GM19351 (cell line): Measurements from ENCODE around the gene C6orf132.
"Not testable (repeated sequence)": the region's sequence is repeated elsewhere in the genome, so short reads cannot be mapped to it uniquely, and the experiment has no call there.

ENCODE experiments used
- ATAC-seq: cut with Tn5 transposase; IDR thresholded peaks from one replicate; pipeline ENCODE4 v1.9.1; 2021; ENCODE audit warnings: mild to moderate bottlenecking, moderate library complexity; ENCODE audit not compliant: unreplicated experiment

Gene C6orf132

DNA sequence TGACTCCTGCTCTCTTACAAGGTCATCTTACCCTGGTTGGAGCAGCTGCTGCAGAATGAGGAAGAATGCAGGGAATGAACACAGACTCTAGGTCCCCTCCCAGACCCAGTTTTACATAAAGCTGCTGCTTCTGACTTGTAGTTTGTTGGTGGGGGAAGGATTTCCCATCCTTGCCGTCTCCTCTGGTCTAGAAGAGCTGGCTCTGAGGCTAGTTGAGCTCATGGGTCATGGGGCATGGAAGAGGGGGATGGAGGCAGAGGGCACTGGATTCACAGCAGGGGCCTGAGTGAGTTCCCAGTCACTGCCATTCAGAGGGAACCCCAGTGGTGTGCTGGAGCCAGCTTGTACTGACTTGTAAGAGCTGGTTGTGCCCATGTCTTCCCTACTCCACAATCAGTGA is 21.6 kb upstream of the C6orf132 start:
- ATAC-seq, result no peak

GRCh38 chr6:42162812-42163211 is 20.4 kb upstream of the C6orf132 start:
- no peak for ATAC-seq

GRCh38 chr6:42162384-42162783 is 20.0 kb upstream of the C6orf132 start:
- ATAC-seq, result no peak

DNA sequence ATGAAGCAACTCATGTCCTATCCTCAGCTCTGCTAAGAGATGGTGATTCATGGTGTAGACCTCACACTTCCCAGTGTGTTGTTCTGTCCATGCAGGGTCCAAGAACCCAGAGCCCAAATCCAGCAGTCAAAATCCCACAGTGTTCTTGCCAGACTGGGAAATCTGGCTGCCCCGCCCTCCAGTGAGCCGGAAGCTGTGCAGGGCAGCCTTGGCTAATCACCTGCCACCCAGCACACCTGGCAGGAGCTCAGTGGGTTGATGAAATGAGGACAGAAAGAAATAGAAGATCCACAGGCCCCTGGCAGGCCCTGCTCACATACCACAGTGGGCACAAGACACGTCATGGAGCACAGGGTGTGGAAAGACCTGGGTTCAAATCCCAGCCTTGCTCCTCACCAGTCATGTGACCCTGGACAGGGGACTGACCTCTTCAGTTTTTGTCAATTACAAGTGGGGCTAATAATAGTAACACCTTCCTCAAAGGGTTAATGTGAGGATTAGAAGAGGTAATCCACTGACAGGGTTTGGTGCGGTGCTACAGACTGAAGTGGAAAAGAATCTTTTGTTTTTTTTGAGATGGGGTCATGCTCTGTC is 17.1 kb upstream of the C6orf132 start:
- ATAC-seq, result no peak

DNA sequence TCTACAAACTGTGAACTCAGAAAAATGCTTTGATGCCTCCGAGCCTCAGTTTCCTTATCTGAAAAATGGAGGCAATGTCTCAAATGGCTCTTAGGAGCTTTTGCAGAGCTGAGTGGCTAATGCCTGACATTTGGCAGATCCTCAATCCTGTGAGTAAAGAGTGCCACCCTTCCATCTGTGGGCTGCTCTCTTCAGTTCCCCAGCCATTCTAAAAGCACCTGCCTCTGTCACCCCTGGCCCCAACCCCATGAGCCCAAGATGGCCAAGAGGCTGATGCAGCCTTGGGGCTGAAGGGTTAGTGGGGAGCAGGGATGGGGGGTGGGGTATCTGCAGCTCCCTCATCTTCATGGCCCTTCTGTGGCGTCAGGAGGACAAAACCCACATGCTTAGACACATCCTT is 16.2 kb upstream of the C6orf132 start:
- ATAC-seq, result no peak

DNA sequence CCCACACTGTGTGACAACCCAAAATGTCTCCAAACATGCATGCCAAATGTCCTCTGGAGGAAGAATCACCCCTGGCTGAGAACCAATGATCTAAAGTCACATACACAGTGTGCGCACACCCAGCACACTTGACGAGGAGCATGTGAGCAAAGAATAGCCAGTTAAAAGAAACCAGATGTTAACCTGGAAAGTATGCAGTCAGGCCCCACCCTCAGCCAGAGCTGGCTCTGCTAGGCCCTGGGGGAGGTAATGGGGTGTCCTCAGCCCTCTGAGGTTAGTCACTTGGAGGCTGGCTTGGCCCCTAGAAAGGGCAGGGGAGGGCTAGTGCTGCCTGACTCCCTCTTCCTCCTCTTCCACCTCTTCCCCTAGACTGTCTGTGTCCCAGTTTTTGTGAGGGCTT is 15.6 kb upstream of the C6orf132 start:
- no peak for ATAC-seq

GRCh38 chr6:42156638-42157037 is 14.2 kb upstream of the C6orf132 start:
- no peak for ATAC-seq

DNA sequence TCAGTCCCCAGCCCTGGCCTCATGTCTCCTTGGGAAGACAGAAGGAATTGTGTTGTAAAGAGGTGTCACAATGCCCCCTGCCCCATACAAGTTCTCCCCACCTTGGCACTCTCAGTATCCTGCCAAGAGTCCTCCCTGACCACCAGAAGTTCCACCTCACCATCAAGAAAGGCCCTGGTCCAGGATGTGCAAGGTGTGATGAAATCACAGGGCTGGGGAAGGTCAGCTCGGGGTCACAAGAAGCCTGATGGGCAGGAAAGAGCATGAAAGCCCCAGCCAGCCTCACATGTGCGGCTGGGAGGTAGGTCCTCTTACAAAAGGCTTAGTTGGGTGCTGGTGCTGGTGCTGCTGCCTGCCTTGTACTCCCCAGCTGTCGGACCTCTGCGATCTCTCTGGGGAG is 12.9 kb upstream of the C6orf132 start:
- no peak for ATAC-seq

DNA sequence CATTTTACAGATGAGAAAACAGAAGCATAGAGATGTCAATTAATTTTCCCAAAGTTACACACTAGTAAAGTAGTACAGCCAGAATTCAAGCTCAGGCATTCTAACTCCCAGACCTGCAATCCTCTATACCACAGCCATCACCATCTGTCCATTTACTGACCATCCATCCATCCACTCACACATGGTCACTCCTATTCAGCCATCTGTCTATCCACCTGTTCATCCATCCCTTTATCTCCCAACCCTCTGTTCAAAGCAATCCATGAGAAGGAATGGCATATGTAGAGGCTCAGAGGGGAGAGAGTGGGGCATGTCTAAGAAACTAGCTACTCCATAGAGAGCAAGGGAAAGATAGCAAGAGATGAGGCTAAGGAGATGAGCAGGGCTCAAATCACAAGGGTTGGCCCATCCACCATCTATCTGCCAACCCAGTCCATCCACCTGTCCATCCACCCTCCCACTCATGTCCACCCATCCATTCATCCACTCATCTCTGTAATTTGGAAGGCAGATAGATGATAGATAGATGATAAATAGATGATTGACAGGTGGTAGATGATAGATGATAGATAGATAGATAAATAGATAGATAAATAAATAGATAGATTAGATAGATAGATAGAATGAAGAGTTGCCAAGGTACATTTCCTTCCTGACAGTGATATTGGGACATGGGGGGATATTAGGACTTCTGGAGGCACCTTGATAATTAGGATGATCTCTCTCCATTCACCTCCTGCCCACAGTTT is 12.2 kb upstream of the C6orf132 start:
- no peak for ATAC-seq

DNA sequence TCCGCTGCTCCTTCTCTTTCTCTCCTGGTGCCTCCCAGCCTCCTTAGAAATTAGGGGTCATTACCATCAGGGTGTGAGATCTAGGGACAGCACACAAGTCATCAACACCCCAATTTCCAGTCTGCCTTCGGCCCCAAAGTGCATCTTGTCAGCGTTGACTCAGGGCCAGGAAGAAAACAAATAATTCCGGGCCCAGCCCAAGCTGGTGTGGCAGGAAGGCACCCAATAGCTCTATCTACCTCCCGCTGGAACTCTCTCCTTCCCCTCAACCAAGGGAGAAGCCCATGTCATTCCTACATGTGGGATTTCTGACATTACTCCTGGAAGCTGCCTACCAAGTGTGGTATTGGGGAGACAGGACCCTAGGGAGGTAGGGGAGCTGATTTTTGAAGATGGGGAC is 11.5 kb upstream of the C6orf132 start:
- no peak for ATAC-seq

- ATAC-seq, result not testable (repeated sequence)
Observed at GRCh38 chr6:42152528-42153213, 10.3 kb upstream of the C6orf132 start.

- no peak for ATAC-seq
Observed at GRCh38 chr6:42152024-42152423, 9.6 kb upstream of the C6orf132 start.

DNA sequence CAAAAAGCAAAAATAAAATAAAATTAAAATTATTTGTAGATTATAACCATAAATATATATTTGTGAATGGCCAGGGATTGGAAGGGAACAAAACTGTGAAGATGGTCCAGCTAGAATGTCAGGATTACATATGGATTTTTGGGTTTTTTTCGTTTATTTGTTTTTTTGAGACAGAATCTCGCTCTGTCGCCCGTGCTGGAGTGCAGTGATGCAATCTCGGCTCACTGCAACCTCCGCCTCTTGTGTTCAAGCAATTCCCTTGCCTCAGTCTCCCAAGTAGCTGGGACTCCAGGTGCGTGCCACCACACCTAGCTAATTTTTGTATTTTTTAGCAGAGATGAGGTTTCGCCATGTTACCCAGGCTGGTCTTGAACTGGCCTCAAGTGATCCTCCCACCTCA is 7.8 kb upstream of the C6orf132 start:
- no peak for ATAC-seq

DNA sequence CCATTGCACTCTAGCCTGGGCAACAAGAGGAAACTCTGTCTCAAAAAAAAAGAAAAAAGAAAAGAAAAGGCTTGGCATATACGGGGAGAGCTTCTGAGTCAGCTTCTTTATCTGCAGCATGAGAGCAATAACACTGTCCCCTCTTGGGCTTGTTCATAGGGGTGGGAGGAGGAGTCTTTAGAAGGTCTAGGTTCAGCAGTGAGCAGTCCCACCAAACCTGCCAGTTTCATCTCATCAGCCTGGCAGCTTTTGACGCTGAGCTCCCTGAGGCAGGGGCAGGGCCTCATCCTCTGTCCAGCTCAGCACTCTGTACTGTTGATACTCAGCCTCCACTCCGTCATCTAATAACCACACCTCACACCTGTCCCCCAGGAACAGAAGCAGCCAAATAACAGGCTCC is 5.6 kb upstream of the C6orf132 start:
- no peak for ATAC-seq

DNA sequence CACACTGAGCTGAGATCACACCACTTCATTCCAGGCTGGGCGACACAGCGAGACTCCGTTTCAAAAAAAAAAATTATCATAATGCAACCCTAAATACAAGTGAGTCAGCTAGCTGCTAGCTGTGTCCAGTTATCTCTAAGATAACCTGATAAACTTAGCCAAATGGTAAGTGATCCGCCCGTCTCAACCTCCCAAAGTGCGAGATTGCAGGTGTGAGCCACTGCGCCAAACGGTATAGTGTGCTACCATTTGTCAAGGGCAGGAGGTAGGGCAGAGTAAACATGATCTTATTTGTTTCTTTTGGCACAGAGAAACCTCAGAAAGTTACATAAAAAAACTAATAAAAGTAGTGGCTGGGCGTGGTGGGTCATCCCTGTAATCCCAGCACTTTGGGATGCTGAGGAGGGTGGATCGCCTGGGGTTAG is 4.7 kb upstream of the C6orf132 start:
- no peak for ATAC-seq

GRCh38 chr6:42141603-42142117 is 760 bp downstream of the C6orf132 start:
- no peak for ATAC-seq

DNA sequence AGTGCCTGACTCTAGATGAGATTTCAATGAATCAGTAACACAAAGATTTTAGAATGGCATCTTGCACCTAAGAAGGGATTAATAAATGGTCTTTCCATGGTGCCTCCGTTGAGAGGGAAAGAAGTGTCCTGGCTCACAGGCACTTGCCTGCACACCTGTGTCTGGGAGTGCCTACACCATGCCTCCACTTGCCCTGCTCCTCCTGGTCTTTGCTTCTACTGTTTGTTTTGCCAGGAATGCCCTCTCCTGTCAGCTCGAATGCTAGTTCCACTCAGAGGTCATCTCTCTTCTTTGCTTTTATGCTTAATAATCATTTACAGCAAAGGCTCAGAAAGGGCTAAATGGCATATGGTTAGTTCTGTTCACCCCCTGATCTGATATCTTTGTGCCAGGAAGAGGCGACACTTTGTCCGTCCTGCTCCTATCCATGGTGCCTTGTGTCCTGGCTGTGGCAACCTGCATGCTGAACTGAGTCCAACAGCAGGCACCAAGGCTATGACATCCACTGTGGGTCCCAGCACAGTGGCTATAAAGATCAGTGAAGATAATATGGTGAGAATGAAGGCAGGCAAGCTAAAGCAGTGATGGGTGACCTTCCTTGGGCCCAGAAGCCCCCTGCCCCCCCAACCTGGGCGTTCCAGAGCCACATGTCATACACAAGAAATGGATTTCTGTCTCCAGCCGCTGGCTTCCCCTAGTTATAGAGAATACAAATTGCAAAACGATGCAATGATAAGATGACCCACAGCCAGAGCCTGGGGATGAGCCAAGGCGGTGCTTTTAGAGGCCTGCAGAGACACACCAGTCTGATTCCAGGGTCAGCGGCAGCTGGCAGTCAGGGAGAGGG is 1.4 kb downstream of the C6orf132 start:
- no peak for ATAC-seq

DNA sequence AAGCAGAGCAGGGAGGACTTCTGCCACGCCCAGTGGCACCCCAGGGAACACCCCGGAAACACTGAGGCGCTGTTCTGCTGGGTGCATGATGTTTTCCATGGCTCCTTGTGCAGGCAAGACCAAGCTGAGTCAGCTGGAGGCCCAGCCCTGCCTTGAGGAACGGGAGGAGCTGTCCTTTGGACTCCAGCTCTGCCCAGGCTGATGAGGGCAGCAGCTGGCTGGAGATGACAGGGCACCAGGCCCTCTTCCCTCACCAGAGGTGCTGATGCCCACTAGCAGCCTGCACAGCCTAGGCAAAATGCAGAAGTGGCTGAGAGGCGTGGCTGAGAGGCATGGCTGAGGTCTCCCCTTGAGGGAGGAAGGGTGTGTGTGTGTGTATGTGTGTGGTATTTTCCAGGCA is 2.4 kb downstream of the C6orf132 start:
- ATAC-seq, result no peak

DNA sequence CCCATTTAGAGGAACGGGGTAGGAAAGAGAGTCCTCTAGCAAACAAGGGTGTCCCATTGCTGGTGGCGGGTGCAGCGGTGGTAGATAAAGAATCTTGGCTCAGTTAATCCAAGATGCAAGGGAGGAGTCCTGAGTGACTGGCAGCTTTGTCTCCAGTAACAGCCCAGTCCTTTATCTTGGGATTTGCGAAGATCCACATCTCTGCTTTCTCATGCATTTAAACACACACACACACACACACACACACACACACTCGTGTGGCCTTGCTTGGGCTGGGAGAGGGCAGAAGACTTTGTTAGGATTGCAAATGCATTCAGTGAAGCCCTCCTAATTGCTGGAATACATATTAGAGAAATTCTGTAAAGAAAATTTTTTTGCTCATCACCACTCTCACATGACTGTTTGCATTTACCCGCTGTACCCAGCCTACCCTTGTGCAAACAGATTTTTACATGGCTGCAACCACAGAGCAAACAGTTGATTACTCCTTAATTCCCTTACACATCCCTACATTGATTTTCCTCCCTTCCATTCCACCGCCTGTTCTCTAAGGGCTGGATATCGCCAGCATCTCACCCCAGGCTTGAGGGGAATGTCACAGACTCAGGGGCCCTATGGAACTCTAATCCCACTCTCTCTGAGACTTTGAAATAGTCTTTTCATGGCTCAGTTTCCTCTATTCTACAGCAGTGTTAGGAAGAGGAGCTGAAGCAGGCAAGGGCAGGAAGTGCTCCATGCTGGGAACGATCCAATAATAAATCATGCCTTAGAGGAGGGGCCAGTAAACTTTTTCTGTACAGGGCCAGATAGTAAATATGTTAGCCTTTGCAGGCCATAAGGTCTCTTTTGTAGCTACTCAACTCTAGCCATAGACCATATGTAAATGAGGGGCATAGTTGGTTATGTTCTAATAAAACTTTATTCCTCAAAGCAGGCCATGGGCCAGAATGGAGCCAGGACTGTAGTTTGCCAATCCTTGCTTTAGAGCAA is 3.5 kb downstream of the C6orf132 start:
- ATAC-seq, result no peak

- no peak for ATAC-seq
Observed at GRCh38 chr6:42138190-42138589, 4.2 kb downstream of the C6orf132 start.
